ENCODE measurements around the gene FLOT2.

GRCh38 chr17:28917029-28917428, 19.5 kb upstream of the FLOT2 start:
- TF ChIP-seq CTCF (IDR thresholded peaks at IDR 0.05 in 4 of 5, conservative IDR thresholded peaks at IDR 0.05 in 1 of 5) (no peak), POLR2A (IDR thresholded peaks at IDR 0.05) (no peak)

Measured in gastrocnemius medialis (tissue), 4 donors.